GM06990 (cell line): ENCODE data around the gene EDARADD.
A peak's percentile ranks its signal among the peaks of the same experiment; 100 is the strongest.

Source experiments
- DNase-seq: peaks from one replicate; pipeline ENCODE4 v3.0.0-alpha.2; 2011; ENCODE audit not compliant: insufficient read length; ENCODE audit errors: extremely low read depth
- H3K27me3 ChIP-seq: replicated peaks from 2 replicates; pipeline ENCODE4 v1.6.0; 2011; ENCODE audit warnings: low read length; ENCODE audit not compliant: control insufficient read depth, insufficient read depth
- H3K36me3 ChIP-seq: 2 replicates; pipeline ENCODE4 v1.5.1; 2011; ENCODE audit warnings: low read length; ENCODE audit not compliant: control insufficient read depth, insufficient read depth
- H3K4me3 ChIP-seq: replicated peaks from 2 replicates; pipeline ENCODE4 v1.5.1; 2011; ENCODE audit warnings: low read depth, mild to moderate bottlenecking, control low read depth, low read length
- TF ChIP-seq, protein P1 (sequence below): IDR thresholded peaks from 2 replicates; pipeline ENCODE4 v1.5.1; 2011; ENCODE audit warnings: low read length, control low read depth, mild to moderate bottlenecking, inconsistent platforms; ENCODE audit not compliant: insufficient read depth, poor library complexity, severe bottlenecking

Gene EDARADD

DNA sequence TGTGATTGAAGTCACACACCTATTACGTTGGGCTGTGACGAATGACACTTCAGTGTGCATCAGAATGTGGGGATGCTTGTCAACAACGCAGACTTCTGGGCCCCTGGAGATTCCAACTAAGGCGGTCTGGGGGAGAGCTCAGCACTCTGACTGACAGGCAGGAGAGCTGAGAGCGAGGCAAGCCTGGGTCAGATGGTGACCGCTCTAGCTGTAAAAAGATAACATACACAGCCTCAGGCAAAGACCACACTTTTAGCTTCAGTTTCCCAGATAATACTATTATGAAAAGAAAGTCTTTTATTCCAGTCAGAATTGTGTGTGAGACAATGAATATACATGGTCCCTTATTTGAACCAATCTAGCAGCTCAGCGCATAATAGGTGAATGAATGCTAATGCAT, 25.4 kb downstream of the EDARADD start:
- TF ChIP-seq, protein P1, sequence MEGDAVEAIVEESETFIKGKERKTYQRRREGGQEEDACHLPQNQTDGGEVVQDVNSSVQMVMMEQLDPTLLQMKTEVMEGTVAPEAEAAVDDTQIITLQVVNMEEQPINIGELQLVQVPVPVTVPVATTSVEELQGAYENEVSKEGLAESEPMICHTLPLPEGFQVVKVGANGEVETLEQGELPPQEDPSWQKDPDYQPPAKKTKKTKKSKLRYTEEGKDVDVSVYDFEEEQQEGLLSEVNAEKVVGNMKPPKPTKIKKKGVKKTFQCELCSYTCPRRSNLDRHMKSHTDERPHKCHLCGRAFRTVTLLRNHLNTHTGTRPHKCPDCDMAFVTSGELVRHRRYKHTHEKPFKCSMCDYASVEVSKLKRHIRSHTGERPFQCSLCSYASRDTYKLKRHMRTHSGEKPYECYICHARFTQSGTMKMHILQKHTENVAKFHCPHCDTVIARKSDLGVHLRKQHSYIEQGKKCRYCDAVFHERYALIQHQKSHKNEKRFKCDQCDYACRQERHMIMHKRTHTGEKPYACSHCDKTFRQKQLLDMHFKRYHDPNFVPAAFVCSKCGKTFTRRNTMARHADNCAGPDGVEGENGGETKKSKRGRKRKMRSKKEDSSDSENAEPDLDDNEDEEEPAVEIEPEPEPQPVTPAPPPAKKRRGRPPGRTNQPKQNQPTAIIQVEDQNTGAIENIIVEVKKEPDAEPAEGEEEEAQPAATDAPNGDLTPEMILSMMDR, result no peak
- H3K27me3 ChIP-seq, result no peaks in the 10 kb centered on the region
- DNase-seq, result no peak
- H3K36me3 ChIP-seq, result no peaks in the 10 kb centered on the region
- no peak overlapping the region for H3K4me3 ChIP-seq

DNA sequence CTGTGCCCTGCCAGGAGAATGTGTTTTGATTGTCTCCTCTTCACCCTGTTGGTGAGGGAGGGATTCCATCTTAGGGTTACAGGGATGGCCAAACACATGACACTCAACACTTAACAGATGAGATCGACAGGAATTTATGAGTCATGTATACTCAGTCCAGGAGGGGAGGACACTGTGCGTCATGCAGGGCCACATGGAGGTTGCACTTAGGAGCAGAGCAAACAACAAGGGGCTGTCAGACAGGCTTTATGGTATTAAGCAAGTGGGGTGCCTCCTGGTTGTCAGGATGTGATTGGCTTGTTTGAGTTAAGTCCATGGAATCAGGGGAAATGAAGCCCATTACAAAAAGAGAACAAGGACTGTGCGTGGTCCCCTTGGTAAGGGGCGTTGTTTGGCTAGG, 26.9 kb downstream of the EDARADD start:
- Histone ChIP-seq H3K4me3 (no peak overlapping the region), H3K27me3 (no peaks in the 10 kb centered on the region), H3K36me3 (no peaks in the 10 kb centered on the region)
- no peak for DNase-seq
- TF ChIP-seq, protein P1, result no peak

DNA sequence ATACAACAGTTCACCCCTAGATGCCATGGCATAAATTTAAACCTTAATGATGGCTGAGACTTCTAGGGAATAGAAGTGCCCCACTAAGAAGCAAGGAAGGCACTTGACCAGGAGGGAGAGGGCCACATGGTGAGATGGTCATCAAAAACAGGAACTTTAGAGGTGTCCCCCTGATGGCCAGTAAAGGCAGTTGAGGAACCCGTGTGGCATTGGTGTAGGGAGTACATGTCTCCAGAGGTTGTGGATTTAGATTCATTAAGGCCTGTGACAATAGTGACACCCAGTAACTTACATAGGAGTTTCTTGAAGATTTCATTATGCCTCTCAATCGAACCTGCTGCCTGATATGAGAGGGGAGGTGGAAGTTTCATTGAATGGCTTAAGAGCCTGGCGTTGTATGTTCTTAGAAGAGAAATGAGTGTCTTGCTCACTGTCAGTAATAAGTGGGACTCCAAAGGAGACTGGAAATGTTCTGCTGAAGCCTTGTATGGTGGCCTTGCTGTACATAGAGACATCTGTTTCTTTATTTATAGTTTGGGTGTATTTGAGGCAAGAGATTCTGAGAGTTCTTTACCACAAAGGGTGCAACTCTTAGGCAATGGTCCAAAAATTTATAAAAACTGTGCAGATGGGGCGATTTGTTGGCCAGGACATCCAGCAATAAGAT, 27.9 kb downstream of the EDARADD start:
- H3K4me3 ChIP-seq, result no peak overlapping the region
- DNase-seq, result no peak
- no peaks in the 10 kb centered on the region for H3K36me3 ChIP-seq
- TF ChIP-seq, protein P1, result no peak
- H3K27me3 ChIP-seq, result no peaks in the 10 kb centered on the region

DNA sequence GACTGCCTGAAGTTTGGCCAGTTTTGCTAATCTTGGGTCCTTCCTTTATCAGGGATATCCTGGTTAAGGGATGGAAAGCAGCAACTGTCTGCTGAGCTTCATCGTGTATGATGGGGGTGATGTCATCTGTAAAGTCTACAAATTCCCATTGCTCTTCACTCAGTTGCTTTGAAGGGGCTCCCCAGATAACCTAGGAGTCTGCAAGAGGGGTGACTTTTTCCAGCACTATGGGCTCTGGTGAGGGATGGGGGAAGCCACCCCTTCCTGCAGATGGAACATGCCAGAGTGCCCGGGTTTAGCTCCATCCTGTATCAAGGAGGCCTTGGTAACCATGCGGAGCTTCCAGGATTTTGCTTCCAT, 28.4 kb downstream of the EDARADD start:
- Histone ChIP-seq H3K27me3 (no peaks in the 10 kb centered on the region), H3K36me3 (no peaks in the 10 kb centered on the region), H3K4me3 (no peak overlapping the region)
- TF ChIP-seq, protein P1, result no peak
- no peak for DNase-seq

DNA sequence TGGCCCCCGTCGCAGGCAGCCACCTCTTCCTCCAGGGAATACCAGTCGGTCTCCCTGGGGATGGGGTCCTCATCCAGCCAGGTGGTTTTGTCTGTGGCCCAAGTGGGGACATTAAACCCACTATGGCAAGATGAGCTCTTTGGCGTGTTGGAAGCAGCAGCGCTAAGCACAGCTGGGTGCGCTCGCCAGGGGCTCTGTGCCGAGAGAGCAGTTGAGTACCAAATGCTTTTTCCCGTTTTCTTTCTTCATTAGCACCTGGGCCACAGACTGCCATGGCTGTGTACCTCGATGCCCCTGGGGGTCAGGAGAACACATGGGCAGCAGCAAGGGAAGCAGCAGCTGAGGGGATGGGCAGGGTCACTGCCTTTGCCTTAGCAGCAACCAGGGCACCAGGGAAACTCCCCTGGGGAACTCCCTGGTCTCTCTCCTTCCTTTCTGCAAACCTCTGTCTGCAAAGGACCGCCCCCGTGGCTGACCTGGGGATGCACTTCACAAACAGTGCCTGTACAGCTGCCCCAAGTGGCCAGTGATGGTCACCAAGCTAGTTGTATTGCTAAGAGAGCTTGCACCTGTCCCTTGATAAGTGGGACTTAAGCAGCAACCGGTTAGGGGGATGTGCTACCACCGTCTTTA, 31.1 kb downstream of the EDARADD start:
- TF ChIP-seq, protein P1, result peak; percentile 45
- DNase-seq, result peak; percentile 65
- peak overlapping the region; percentile 21; the same call in 1 of the 2 replicates for H3K4me3 ChIP-seq

More for the DNA sequence above, 31.1 kb downstream of the EDARADD start:
- Histone ChIP-seq H3K36me3 (no peaks in the 10 kb centered on the region), H3K27me3 (no peaks in the 10 kb centered on the region)
